Activated CD8-positive, alpha-beta memory T cell treated with anti-CD3 and anti-CD28 coated beads for 48 hours (primary cell): ENCODE data around the gene ITGB2.

ENCODE experiments used
- DNase-seq, 3 experiments: peaks; one replicate each; pipeline ENCODE4 v3.0.0-alpha.2; 2020; ENCODE audit warnings: low read depth in 2 of 3, low spot score in 2 of 3

The ITGB2 gene

GRCh38 chr21:44870748-44871495 lies 49.8 kb downstream of the ITGB2 start:
- DNase-seq, result no peak

GRCh38 chr21:44869781-44870747 lies 50.6 kb downstream of the ITGB2 start:
- DNase-seq, result no peak

- no peak for DNase-seq
Measured at GRCh38 chr21:44868707-44869106, 52.0 kb downstream of the ITGB2 start.

- no peak for DNase-seq
Measured at GRCh38 chr21:44867999-44868700, 52.5 kb downstream of the ITGB2 start.

- no peak for DNase-seq
Measured at GRCh38 chr21:44867464-44867863, 53.2 kb downstream of the ITGB2 start.

GRCh38 chr21:44866780-44867179 lies 53.9 kb downstream of the ITGB2 start:
- no peak for DNase-seq

- DNase-seq, result no peak
Measured at GRCh38 chr21:44865561-44866280, 55.0 kb downstream of the ITGB2 start.

- DNase-seq, result no peak
Measured at GRCh38 chr21:44862869-44863685, 57.6 kb downstream of the ITGB2 start.

- no peak for DNase-seq
Measured at GRCh38 chr21:44858791-44859190, 61.9 kb downstream of the ITGB2 start.

GRCh38 chr21:44858291-44858690 lies 62.4 kb downstream of the ITGB2 start:
- no peak for DNase-seq

- no peak for DNase-seq
Measured at GRCh38 chr21:44857127-44857892, 63.4 kb downstream of the ITGB2 start.

GRCh38 chr21:44856131-44856530 lies 64.6 kb downstream of the ITGB2 start:
- DNase-seq, result no peak

- no peak for DNase-seq
Measured at GRCh38 chr21:44855572-44855971, 65.1 kb downstream of the ITGB2 start.

- DNase-seq, result no peak
Measured at GRCh38 chr21:44854664-44855446, 65.8 kb downstream of the ITGB2 start.

GRCh38 chr21:44854391-44854663 lies 66.4 kb downstream of the ITGB2 start:
- no peak for DNase-seq

GRCh38 chr21:44853601-44854390 lies 66.9 kb downstream of the ITGB2 start:
- DNase-seq, result no peak

- no peak for DNase-seq
Measured at GRCh38 chr21:44850905-44851657, 69.6 kb downstream of the ITGB2 start.
